HG02610 (cell line): ENCODE results near the gene ATP7B.
"Not testable (repeated sequence)": the region's sequence is repeated elsewhere in the genome, so short reads cannot be mapped to it uniquely, and the experiment has no call there.

Source experiments
- ATAC-seq: cut with Tn5 transposase; IDR thresholded peaks from one replicate; pipeline ENCODE4 v1.9.1; 2021; ENCODE audit warnings: mild to moderate bottlenecking, moderate library complexity; ENCODE audit not compliant: unreplicated experiment

Gene ATP7B

DNA sequence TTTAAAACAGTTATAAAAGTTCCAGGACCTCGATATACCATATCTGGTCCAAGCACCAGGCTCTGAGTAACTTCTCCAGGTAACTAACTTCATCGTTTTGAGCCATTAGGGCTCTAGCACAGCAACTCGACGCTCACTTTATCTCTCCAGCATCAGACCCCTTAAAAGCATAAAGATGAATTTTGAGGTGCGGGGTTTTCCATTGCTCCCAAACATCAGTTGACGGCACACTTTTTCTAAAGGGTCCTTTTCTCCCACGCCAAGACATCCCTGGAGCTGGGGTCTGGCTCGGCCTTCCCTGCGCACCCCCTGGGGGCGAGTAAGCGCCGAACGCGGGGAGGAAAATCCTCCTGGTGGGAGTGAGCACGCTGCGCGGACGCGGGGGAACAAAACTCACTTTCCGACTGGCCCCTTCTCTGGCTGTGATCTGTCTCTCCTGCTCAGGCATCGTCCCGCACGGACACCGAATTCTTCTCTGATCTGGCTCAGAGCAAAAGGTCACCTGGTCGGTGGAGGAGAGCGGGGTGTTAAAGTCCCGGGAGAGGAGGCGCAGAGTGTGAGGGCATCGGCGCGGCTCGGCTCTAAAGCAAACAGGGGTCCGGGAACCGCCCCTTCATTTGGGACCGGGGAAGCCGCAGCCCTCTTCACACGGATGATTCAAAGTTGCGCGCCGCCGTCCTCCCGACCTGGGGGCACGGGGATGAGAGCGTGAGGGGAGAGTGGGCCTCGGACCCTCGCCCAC lies at the start of gene ATP7B:
ATP7B (minus strand) TSS at position 561 of the 742 bp plus-strand sequence; CDS start at position 448, 113 bp downstream.
- ATAC-seq = no peak

DNA sequence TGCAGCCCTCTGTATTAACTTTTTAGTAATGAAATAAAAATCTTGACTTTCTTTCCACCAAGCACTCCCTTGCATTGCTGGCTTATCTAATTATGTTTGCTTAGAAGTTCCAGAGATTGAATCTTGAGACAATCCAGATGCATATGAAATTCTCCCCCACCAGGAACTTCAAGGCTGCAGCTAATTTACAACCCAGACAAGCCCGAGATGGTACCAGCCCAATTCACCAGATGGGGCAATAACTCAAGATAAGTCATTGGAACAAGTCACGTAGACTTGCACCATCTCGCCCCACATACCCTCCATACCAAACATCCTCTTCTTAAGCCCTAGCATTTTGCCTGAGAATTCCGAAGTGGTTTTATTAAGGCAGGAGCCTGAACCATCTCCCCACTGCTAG lies 42.2 kb upstream of the ATP7B start:
- ATAC-seq = no peak

DNA sequence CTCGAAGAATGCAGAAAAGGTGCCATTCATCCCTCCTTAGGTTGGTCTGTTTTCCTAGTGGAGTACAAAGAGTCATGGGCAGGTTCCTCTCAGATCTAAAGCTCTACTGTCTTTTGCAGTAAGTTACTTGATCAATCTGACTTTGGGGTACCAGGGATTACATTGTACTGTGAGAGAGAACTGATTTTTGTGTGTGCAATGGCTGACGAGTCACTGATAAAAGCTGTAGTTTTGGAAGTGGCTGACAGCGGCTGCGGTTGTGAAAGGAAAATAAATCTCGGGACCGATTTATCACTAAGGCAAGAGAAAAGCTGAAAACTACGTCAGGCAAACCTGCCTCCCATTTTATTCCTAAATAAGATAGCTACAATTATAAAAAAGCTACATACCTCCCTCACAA lies 40.1 kb upstream of the ATP7B start:
- no peak for ATAC-seq

DNA sequence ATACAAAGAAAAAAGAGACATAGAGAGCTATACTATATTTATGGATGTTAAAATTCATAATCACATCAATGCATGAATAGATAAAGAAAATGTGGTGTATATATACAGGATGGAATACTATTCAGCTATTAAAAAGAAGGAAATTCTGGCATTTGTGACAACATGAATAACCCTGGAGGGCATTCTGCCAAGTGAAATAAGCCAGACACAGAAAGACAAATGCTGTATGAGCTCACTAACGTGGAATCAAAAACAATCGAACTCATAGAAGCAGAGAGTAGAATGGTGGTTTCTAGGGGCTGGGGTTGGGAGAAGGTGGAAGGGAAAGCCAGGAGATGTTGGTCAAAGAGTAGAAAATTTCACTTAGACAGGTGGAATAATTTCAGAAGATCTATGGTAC lies 37.3 kb upstream of the ATP7B start:
- ATAC-seq = no peak

DNA sequence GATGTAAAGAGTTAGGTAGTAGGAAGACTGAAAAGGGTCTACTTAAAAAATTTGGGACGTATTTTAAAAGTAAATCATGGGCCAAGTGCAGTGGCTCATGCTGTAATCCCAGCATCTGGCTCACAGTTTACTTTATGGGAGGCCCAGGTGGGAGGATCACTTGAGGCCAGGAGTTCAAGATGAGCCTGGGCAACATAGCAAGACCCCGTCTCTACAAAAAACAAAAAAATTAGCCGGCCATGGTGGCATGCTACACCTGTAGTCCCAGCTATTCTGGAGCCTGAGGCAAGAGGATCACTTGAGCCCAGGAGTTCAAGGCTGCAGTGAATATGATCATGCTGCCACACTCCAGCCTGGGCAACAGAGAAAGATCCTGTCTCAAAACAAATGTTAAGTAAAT lies 36.2 kb upstream of the ATP7B start:
- ATAC-seq = no peak

DNA sequence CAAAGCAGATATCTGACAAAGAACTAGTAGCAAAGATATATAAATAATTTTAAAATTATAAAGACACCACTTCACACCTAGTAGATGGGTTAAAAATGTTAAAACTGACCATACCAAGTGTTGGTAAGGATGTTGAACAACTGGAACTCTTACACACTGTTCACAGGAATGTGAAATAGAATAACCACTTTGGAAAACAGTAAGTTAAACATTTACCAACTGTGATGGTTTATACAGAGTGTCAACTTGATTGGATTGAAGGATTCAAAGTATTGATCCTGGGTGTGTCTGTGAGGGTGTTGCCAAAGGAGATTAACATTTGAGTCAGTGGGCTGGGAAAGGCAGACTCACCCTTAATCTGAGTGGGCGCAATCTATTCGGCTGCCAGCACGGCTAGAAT lies 32.4 kb upstream of the ATP7B start:
- ATAC-seq = no peak

DNA sequence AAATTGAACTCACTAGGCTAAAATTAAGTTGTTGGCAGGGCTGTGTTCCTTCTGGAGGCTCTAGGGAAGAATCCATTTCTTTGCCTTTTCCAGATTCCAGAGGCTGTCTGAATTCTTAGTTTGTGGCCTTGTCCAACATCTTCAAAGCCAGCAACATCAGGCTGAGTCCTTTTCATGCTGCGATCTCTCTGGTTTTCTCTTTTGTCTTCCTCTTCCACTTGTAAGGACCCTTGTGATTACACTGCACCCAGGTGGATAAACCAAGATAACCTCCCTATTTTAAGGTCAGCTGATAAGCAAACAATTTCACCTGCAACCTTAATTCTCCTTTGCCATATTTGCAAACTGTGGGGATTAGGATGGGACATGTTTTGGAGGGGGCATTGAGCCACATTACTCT lies 24.8 kb upstream of the ATP7B start:
- no peak for ATAC-seq

DNA sequence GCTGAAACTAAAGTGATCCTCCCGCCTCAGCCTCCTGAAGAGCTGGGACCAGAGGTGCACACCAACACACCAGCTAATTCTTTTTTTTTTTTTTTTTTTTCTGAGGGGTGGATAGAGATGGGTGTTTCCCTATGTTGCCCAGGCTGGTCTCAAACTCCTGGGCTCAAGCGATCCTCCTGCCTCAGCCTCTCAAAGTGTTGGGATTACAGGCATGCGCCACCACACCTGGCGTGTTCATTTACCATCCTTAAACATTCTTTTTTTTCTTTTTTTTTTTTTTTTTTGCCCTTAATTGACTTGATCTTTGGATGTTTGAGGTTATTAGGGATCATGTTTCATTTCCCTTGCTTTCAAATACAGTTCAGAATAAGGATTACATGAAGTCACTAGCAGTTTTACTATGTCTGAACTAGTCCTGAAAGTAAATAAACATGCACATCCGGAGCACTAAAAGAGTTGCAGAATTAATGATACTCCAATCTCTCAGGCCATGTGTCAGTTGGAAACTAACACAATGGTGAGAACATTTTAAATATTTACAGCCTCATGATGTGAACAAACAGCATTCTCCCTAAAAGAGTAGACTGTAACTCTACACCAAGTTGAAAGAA lies 23.5 kb upstream of the ATP7B start:
- ATAC-seq = no peak

DNA sequence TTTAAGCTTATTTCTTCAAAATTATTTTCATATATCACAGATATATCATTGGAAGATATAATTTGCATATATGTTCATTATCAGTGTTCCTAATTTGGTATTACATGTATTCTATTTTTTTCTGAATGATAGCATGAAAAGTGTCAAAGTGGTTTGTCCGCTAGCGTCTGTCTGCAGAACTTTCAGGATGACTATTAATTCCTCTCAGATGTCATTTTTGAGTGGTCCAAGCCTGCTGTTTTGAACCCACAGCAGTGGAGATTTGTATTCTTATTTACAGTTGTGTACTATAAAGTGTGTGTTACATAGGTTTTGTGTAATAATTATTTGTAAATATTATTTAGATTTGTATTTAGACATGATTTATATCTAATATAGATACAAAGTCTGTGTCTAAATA lies 21.8 kb upstream of the ATP7B start:
- no peak for ATAC-seq

DNA sequence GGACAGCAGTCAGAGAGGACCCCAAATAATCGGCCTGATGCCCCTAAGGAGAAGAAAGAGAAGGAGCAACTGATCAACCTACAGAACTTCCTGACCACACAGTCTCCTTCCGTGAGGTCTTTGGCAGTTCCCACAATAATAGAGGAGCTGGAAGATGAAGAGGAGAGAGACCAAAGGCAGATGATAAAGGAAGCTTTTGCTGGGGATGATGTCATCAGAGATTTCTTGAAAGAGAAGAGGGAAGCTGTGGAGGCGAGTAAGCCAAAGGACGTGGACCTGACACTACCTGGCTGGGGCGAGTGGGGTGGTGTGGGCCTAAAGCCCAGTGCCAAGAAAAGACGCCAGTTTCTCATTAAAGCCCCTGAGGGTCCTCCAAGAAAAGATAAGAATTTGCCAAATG lies 19.2 kb upstream of the ATP7B start:
- not testable (repeated sequence) for ATAC-seq

DNA sequence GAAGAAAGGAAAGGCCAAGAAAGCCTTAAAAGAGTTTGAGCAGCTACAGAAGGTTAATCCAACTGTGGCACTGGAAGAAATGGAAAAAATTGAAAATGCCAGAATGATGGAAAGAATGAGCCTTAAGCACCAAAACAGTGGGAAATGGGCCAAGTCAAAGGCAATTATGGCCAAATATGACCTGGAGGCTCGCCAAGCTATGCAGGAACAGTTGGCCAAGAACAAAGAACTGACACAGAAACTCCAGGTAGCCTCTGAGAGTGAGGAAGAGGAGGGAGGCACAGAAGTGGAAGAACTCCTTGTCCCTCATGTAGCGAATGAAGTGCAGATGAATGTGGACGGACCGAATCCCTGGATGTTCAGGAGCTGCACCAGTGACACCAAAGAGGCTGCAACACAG lies 18.3 kb upstream of the ATP7B start:
- no peak for ATAC-seq

DNA sequence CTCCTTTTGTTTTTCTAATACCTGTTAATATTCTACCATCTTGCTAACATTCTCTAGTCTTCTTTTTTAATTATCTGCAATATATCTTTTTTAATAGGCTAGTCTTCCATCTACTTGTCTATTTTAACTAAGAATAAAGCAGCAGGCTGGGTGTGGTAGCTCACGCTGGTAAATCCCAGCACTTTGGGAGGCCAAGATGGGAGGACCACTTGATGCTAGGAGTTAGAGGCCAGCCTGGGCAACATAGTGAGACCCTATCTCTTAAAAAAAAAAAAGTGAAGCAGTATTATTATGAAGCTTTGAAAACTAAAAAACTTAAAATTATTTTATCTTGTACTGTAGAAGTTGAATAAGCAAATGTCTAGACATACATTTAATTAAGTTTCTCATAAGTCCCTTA lies 16.6 kb upstream of the ATP7B start:
- ATAC-seq = no peak

DNA sequence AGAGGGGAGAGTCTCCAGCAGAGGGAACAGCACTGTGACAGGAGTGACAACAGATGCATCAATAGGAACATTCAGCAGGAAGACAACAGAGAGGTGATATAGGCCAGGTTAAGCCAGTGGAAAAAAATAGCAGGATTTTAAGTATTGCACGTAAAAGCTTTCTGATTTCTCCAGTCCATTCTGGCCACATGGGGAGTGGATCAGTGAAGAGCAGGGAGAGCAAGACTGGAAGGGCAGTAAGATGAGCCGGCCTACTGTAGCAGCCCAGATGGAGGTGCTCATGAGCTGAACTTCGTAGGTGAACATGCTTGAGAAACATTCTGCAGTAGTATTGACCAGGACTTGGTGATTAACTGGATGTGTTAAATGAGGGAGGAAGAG lies 15.0 kb upstream of the ATP7B start:
- ATAC-seq = no peak

DNA sequence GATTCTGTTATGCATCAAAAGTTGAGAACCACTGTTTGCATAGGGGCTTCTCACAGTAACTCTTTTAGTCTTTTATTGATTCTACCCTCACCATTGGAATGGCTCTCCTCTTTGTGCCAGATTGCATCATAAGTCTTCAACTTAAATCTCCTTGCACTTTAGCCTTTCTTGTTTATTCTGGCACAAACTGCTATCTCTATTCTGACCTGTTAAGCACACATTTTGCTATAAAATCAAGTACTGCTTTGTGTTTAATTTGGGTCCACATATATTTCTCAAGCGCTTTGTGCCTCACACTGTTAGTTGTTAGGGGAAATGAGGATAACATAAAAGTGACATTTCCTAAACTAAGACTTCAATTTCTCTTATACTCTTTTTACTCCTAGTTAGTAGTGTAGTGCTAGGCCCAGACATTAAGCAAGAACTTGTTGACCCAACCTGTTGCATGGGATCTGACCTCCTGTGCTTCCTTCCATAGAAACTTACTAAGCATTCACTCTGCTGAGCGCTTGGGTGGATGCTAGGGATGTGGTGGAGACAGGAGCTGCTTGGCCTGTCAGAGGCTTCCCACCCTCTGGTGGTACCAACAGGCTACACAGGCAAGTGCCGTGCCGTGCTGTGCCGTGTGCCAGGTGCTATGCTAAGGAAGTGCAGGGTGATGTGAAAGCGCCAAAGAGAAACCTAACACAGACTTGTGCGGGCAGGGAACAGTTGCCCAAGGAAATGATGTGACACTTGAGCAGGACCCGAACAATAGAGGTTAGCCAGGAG lies 14.4 kb upstream of the ATP7B start:
- no peak for ATAC-seq

DNA sequence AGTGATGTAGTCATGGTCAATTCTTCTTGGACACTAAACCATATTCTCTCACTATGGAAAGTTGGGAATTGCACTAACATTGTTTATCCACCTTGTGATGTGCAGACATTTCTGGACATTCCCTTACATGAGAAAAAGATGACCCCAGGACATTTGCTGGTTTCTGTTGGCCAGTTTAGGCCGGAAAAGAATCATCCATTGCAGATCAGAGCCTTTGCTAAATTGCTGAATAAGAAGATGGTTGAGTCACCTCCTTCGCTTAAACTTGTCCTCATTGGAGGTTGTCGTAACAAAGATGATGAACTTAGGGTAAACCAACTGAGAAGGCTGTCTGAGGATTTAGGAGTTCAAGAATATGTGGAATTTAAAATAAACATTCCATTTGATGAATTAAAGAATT lies 13.2 kb upstream of the ATP7B start, which contains the start of gene UTP14C:
UTP14C (plus strand) TSS at position 211 of the 400 bp plus-strand sequence. CDS start 4,114 bp downstream, outside the sequence.
- no peak for ATAC-seq

DNA sequence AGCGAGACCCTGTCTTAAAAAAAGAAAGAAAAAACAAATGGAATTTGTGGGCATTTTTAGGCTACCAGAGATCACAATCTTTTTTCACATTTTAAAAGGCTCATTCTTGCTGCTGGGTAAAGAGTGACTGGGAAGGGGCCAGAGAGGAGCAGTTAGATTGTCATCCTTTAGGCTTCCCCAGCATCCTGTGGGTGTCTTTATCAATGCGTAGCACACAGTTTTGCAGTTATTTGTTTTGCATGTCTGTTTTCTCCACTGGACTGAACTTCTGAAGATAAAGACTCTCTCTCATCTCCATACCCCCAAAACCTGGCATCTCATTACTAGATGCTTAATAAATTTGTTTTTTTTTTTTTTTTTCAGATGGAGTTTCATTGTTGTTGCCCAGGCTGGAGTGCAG lies 11.1 kb upstream of the ATP7B start:
- ATAC-seq = no peak

DNA sequence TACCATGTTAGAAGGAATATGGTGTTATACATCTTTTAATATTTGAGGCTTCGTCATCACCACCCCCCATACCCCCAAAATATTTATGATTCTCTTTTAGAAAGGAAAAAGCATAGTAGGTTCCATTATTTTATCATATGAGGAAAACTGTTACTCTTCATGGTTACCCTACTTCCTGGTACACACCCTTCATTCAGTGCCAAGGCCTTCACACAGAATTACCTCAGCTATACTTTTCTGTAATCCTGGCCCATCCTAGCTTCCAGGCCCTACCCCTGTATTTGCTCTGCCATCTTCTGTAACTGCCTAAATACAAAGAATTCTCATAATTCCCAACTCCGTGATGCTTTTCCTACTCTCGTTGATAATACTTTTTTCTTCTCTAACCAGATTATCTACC lies 8.9 kb upstream of the ATP7B start:
- no peak for ATAC-seq

DNA sequence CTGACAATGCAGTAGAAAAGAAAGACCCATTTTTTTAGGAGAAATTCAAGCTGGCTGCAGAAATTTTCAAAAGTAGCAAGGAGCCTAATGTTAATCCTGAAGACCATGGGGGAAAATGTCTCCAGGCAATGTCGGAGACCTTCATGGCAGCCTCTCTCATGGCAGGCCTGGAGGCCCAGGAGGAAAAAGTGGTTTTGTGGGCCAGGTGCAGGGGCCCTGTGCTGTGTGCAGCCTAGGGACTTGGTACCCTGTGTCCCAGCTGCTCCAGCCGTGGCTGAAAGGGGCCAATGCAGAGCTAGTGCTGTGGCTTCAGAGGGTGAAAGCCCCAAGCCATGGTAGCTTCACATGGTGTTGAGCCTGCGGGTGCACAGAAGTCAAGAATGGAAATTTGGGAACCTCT lies 5.0 kb upstream of the ATP7B start:
- no peak for ATAC-seq

DNA sequence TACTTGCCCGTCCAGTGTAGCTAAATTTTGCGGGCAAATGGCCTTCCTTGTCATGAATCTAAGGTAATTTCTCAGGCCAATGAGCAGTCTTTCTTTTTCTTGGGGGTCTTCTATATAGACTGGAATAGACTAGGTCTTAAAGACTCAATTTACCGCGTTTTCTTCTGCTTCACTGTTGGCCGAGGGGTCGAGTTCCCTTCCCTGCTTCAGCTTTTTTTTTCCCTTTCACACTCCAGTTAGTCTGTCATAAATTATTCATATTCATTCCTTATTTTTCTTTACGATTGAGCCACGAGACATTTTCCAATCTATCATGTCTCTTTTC lies 1.2 kb upstream of the ATP7B start:
- ATAC-seq = no peak

DNA sequence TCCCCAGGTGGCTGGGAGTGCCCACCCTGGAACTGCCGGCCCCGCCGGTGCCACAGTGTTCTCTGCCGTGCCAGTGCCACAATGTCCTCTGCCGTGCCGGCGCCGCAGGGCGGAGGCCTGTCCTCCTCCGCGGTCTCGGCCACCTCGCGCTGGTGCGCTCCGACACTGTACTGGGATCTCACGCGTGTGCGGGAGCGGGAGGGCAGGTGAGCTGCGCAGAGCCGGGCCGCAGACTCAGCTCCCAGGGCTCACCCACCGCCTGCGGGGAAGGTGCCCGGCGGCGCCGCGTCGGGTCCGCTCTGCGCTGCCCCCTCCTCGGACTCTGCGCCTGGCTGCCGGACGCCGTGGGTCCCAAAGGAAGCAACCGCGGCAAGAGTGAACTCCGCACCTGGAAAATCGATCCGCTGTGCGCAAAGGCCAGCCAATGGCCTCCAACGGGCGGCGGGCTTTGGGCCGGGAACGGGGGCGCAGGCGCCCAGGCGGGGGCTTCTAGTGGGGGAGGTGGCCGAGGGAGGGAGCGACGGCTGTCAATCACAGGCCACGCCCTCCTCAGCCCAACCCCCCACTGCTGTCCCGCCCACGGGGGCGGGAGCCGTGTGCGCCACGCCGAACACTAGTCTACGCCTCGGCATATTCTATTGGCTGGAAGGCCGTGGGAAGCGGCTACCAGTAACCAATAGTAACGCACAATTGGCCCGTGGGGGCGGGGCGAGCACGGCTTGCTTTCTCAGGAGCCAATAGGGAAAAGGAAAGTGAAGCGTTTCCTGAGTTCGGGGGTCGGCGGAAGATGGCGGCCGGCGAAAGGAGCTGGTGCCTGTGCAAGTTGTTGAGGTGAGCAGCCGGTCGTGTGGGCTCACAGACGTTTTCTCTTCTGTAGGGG lies 622 bp upstream of the ATP7B start, which contains the start of gene ALG11:
ALG11 (plus strand) TSS at position 767 of the 880 bp plus-strand sequence; CDS start at position 788, 21 bp downstream.
- peak; percentile 100 for ATAC-seq

DNA sequence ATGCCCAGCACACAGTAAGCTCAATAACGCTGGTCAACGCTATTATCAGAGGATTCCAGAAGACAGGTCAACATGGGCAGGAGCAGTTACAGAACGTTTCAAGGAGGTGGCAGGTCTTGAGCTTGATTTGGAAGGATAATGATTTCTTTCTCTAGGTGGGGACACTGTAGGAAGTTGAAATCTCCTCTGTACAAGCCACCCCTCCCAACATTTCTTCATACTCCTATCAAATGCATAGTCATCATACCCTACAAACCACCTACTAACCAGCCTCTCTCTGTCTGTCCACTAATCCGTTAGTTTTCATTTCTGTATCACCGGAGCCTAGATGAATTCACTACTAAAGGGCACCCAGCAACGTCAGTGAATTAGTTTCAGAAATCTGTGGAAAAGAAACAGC lies 1.3 kb downstream of the ATP7B start:
- no peak for ATAC-seq
